Middle frontal gyrus (tissue), 1 donor: ENCODE data around the gene PRR15L.
"Not testable (repeated sequence)": the region's sequence is repeated elsewhere in the genome, so short reads cannot be mapped to it uniquely, and the experiment has no call there.

Experiments used
- DNase-seq: peaks from one replicate; pipeline ENCODE4 v3.0.0-alpha.2; 2015; ENCODE audit warnings: low spot score; ENCODE audit errors: extremely low spot score

PRR15L gene

DNA sequence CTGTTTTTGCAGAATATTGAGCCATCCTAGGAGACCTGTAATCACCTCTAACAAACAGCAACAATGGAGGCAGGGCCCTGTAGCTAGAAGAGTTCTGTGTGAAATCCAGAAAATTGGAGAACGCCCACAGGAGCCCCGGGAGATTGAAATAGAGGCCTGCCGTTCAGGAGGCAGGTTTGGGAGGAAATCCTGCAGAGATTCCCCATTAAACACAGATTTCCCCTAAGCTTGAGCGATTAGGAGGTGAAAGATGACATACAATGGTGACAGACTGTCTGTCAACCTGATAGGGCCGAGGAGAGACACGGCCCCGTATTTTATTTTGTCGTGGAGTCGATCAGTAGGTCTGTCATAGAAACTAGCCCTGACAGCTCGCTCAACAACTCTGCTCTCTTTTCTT is 31.5 kb upstream of the PRR15L start:
- no peak for DNase-seq

DNA sequence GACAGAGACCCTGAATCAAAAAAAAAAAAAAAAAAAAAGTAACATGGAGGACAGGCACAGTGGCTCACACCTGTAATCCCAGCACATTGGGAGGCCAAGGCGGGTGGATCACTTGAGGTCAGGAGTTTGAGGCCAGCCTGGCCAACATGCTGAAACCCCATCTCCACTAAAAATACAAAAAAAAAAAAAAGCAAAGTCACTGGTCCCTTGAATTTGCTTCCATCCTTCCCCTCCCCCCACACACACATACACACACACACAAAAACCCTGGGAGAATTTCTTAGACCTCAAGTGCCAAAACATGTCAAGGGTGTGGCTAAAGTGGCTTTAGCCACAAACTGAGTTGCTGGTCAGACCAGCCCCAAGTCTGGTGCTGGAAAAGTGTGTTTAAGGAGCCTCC is 30.8 kb upstream of the PRR15L start:
- not testable (repeated sequence) for DNase-seq

DNA sequence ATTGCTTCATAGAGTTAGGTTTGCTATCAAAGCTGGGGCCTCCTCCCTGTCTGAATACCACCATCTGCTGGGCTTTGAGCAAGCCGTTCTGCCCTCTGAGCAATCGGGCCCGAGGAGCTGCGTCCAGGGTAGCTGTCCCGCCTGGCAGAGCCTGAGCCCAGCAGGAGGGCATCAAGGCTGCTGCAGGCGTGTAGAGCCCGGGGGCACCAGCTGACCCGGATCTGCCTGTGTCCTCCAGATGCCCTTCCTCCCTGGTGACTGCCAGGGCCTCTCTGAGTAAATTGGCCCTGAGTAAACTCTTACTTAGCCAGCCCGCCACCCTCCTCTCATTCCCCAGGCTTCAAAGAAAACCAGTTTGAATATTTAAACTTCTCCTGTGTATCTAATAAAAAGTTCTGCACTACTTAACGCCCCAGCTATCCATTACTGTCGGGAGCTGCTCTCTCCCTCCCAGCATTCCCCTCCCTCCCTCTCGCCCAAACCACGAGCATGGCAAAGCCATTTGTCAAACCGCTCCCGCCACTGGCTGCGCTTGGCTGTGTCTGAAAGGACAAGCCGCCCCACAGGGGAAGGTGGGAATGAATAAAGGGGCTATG is 29.7 kb upstream of the PRR15L start:
- DNase-seq, result no peak

- DNase-seq, result no peak
These were observed 28.8 kb upstream of the PRR15L start for GRCh38 chr17:47986520-47986919.

GRCh38 chr17:47983492-47984223 is 26.0 kb upstream of the PRR15L start:
- no peak for DNase-seq

DNA sequence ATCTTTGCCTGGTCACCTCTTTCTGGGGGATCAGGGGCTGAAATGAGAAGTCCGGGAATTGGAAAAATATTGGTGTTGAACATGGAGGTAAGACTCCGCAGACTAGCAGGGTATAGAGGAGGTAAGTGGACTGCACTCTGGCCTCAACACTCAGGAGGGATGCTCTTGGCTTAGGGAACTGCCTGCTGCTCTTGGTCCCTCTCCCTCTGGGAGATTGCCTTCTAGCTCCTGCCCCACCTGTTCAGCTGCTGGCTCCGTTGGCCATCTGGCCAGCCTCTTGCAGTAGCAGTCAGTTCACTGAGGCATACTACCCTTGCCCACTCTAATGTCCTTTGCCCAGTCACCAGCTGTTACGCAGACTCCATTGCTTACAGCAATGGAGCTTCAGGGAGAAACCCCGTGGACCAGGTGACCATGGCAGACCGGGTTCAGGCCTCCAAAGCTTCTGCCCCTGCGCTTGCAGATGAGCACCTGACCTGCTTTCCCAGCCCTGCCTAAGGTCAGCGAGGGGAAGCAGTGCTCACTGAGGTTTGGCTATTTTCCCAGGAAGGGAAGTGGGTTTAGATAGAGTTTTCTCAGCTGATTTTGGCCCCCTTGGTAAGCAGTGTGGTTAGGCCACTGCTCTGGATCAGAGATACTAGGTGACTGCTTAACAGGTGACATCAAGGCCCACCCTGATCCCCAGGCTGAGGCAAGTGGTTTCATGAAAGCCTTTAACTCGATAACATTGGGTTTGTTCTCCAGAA is 25.1 kb upstream of the PRR15L start:
- DNase-seq, result no peak

DNA sequence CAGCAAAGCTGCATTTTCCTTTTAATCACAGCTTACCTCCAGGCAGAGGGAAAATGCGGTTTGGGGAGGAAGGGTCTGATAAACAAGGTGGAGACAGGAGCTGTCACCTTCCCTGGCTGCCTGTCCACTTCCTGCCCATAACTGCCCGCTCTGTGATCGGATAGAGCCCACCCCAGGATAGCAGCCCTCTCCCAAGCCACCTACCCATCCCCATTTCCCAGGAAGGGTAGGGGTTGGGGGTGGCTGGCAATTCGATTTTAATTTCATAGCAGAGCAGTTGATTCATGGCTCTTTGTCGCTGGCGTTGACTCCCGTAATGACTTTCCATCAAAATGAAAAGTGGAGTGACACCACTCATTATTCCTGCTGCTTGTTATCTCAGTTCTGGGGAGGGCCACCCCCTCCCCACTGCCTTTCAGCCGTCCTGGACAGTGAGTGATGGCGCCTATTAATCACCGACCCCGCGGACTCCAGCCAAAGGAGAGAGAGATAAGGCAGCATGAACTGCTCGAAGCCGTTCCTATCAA is 24.5 kb upstream of the PRR15L start:
- DNase-seq, result no peak

- DNase-seq, result no peak
These were observed 23.8 kb upstream of the PRR15L start for GRCh38 chr17:47981462-47981861.

DNA sequence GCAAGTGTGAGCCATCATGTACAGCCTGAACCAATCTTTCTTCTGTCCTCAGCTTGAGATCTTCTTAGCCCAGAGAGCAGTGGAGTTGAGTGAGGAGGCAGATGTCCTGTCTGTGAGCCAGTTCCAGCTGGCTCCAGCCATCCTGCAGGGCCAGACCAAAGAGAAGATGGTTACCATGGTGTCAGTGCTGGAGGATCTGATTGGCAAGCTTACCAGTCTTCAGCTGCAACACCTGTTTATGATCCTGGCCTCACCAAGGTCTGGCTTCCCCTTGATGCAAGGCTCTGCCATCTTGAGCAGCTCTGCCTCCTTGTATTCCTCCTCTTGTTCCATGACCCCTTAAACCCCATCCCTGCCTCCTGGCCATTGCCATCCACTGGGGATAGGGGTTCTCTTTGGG is 22.9 kb upstream of the PRR15L start:
- no peak for DNase-seq

GRCh38 chr17:47978324-47978723 is 20.6 kb upstream of the PRR15L start:
- DNase-seq, result no peak

DNA sequence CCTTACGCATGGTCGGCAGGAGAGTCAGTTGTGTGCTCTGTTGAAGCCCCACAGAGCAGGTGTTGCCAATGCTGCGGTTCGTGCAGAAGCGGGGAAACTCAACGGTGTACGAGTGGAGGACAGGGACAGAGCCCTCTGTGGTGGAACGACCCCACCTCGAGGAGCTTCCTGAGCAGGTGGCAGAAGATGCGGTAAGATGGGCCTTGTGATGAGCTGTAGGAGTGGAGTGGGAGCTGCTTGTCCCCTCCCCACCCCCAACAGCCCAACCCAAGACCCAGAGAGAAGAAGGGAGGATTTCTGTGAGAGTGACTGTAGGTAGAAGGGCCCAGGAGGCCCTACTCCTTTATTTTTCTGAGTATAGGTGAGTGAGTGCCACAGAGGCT is 18.1 kb upstream of the PRR15L start:
- DNase-seq, result no peak

- DNase-seq, result no peak
These were observed 17.6 kb upstream of the PRR15L start for GRCh38 chr17:47975189-47975822.

GRCh38 chr17:47973541-47973940 is 15.9 kb upstream of the PRR15L start:
- DNase-seq, result no peak

GRCh38 chr17:47970725-47971499 is 13.2 kb upstream of the PRR15L start, which contains the start of gene CDK5RAP3:
CDK5RAP3 (plus strand) TSS chr17:47971113; CDS start chr17:47971147, 34 bp downstream.
- peak; percentile 99 for DNase-seq

GRCh38 chr17:47969930-47970724 is 12.4 kb upstream of the PRR15L start:
- DNase-seq, result no peak

- DNase-seq, result no peak
These were observed 11.2 kb upstream of the PRR15L start for GRCh38 chr17:47968836-47969235.

DNA sequence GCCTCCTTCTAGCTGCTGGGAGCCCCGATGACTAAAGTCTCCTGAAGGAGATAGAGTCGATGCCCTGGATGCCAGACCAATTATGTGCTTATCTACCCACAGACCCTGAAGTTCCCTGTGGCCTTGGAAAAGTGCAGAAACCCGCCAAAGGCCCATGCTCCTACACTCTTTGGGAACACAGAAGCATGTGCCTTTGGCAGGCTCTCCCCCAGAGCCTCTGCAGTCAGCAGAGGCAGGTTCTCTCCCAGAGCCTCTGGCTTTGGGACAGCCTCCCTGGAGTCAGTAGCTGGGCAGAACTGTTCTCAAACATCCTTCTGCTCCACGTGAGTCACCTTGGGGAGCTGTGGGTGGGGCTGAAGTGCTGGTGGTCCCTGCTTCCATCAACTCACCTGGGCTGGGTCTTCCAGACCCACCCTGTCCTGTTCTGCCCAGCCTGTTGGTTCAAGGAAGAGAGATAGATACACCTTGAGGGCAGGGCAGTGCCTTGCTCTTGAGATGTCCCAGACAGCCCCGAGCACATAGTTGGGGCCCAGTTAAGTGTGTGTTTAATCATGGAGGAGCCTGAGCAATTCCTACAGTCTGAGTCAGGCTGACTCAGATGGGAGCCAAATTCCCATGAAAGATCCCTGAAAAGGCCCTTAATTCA is 10.0 kb upstream of the PRR15L start:
- DNase-seq, result no peak

- no peak for DNase-seq
These were observed 8.4 kb upstream of the PRR15L start for GRCh38 chr17:47966079-47966519.

- DNase-seq, result no peak
These were observed 7.2 kb upstream of the PRR15L start for GRCh38 chr17:47964856-47965255.

GRCh38 chr17:47962901-47963300 is 5.2 kb upstream of the PRR15L start:
- no peak for DNase-seq
